K562 (cell line): Measurements from ENCODE around the gene GDF2. TPM values are rescaled to one million over a fixed set of nuclear protein-coding genes. Genes with fewer than 3 reads are reported as not detected.

Experiments
- ATAC-seq: fragments of 200-7000 bp; cut with Tn5 transposase; 3 replicates; pipeline ENCODE4 v1.9.1; 2020; ENCODE audit warnings: moderate library complexity
- BruUV-seq: library from RNA; stranded (reverse); fragments of 400-500 nt; replicated peaks from 2 replicates; lab custom pipeline; 2021; lab: Mats Ljungman, UMichigan
- CTCF ChIA-PET: fragments of 300-600 bp; formaldehyde crosslinking; extraction: SDS; loops from one replicate; lab custom pipeline; 2021; ENCODE audit warnings: low intra/inter-chr PET ratio; lab: Yijun Ruan, JAX
- POLR2A ChIA-PET: fragments of 300-600, 350-650 bp; sonication (Branson Sonifier 250); formaldehyde crosslinking; extraction: SDS; loops from one replicate; lab custom pipeline; 2021; ENCODE audit warnings: antibody characterized with exemption, inconsistent platforms; lab: Yijun Ruan, JAX
- DNase-seq, 4 experiments: peaks; one replicate each; pipeline versions ENCODE4 v3.0.0 to v3.0.0-alpha.2; 2011 to 2018; ENCODE audit warnings: low spot score in 3 of 4, mixed read lengths in 3 of 4; ENCODE audit errors: extremely low read depth in 1 of 4
- FAIRE-seq: peaks from 2 replicates; lab custom pipeline; 2011; peaks lifted over from hg19 to GRCh38; lab: Jason Lieb, UNC
- H2AFZ ChIP-seq: 2 replicates; pipeline ENCODE4 v1.6.0; 2011; ENCODE audit warnings: low read depth, low read length, control low read depth, inconsistent platforms
- H3K27ac ChIP-seq: fragments of 200-600 bp; 3 replicates; pipeline ENCODE4 v1.8.0; 2011; ENCODE audit warnings: low read depth, mild to moderate bottlenecking, control low read depth, inconsistent platforms, low read length, moderate library complexity, mixed read lengths; ENCODE audit errors: extremely low read depth
- H3K27me3 ChIP-seq, 2 experiments: fragments of 300-600 bp in 1 of 2; 2 replicates in 1 of 2; 3 replicates in 1 of 2; pipeline versions ENCODE4 v1.6.0 to v1.8.0; 2011; ENCODE audit warnings: inconsistent platforms in 2 of 2, low read length in 2 of 2, mild to moderate bottlenecking in 1 of 2, mixed read lengths in 1 of 2, moderate library complexity in 1 of 2; ENCODE audit not compliant: control insufficient read depth in 2 of 2, insufficient read depth in 2 of 2
- H3K36me3 ChIP-seq: fragments of 300-600 bp; 3 replicates; pipeline ENCODE4 v1.8.0; 2011; ENCODE audit warnings: mild to moderate bottlenecking, low read length, inconsistent platforms; ENCODE audit not compliant: control insufficient read depth, insufficient read depth
- H3K4me1 ChIP-seq, 2 experiments: fragments of 200-600 bp in 1 of 2; replicated peaks in 1 of 2; 2 replicates in 1 of 2; 3 replicates in 1 of 2; pipeline versions ENCODE4 v1.5.1 to v1.8.0; 2011; ENCODE audit warnings: inconsistent platforms in 2 of 2, low read length in 2 of 2, mild to moderate bottlenecking in 1 of 2, mixed read lengths in 1 of 2, moderate library complexity in 1 of 2; ENCODE audit not compliant: control insufficient read depth in 2 of 2, insufficient read depth in 2 of 2
- H3K4me2 ChIP-seq: 2 replicates; pipeline ENCODE4 v1.6.1; 2011; ENCODE audit warnings: low read length, control low read depth, inconsistent platforms, mixed read lengths; ENCODE audit not compliant: insufficient read depth
- H3K4me3 ChIP-seq: fragments of 200-600 bp; sonication (generic), shearing (Covaris generic); 2 replicates; pipeline ENCODE4 v1.5.1; 2016; ENCODE audit warnings: control low read depth, inconsistent platforms
- H3K79me2 ChIP-seq: fragments of 200-600 bp; 3 replicates; pipeline ENCODE4 v1.8.0; 2011; ENCODE audit warnings: low read length, inconsistent platforms; ENCODE audit not compliant: control insufficient read depth, insufficient read depth
- H3K9ac ChIP-seq, 2 experiments: 2 replicates each; pipeline versions ENCODE4 v1.6.0 to v1.6.1; 2011; ENCODE audit warnings: low read depth in 2 of 2, low read length in 2 of 2, control low read depth in 1 of 2, inconsistent platforms in 1 of 2, mild to moderate bottlenecking in 1 of 2, mixed read lengths in 1 of 2; ENCODE audit not compliant: insufficient read depth in 1 of 2
- H3K9me1 ChIP-seq: one replicate; pipeline ENCODE4 v1.6.0; 2011; ENCODE audit warnings: inconsistent platforms, mild to moderate bottlenecking, low read length, moderate library complexity; ENCODE audit not compliant: control insufficient read depth, insufficient read depth
- H3K9me3 ChIP-seq: replicated peaks from 2 replicates; pipeline ENCODE4 v1.5.1; 2011; ENCODE audit warnings: low read depth, low read length, inconsistent platforms; ENCODE audit not compliant: control insufficient read depth, insufficient read depth
- H4K20me1 ChIP-seq: replicated peaks from 2 replicates; pipeline ENCODE4 v1.6.1; 2011; ENCODE audit warnings: low read length, inconsistent platforms, mixed read lengths; ENCODE audit not compliant: control insufficient read depth, insufficient read depth
- ARID1B ChIP-seq: fragments of 450-650 bp; IDR thresholded peaks from 2 replicates; pipeline ENCODE4 v1.6.1; 2016; ENCODE audit warnings: antibody characterized with exemption, mild to moderate bottlenecking, inconsistent platforms
- ETV1 ChIP-seq: fragments of 450-650 bp; conservative IDR thresholded peaks from 2 replicates; pipeline ENCODE4 v1.6.1; 2016; ENCODE audit warnings: missing genetic modification characterization, control low read depth, low read depth, missing compliant biosample characterization
- HDAC6 ChIP-seq: IDR thresholded peaks from 2 replicates; pipeline ENCODE4 v1.6.1; 2012; ENCODE audit warnings: low read depth, mild to moderate bottlenecking, control low read depth, inconsistent platforms, low read length, moderate library complexity
- NR4A1 ChIP-seq, 2 experiments: fragments of 250-450 bp in 1 of 2; fragments of 450-650 bp in 1 of 2; sonication (Bioruptor Pico) in 1 of 2; IDR thresholded peaks; 2 replicates each; pipeline versions ENCODE4 v1.4.0 to v1.6.1; 2016 to 2020; ENCODE audit warnings: mild to moderate bottlenecking in 2 of 2, missing compliant biosample characterization in 1 of 2, missing genetic modification characterization in 1 of 2, moderate library complexity in 1 of 2
- WHSC1 ChIP-seq: IDR thresholded peaks from one replicate; pipeline ENCODE4 v1.6.1; 2012; ENCODE audit warnings: low read length, control low read depth, inconsistent platforms
- ZNF3 ChIP-seq: fragments of 250-450 bp; sonication (Bioruptor Pico); IDR thresholded peaks from 2 replicates; pipeline ENCODE4 v1.5.0; 2021; ENCODE audit warnings: mild to moderate bottlenecking, moderate library complexity
- WGBS: fragments of 100-300 bp; shearing (Covaris generic); methylation state at CpG from one replicate; pipeline ENCODE4 v1.1.6; 2016; ENCODE audit warnings: low coverage, mixed read lengths; ENCODE audit not compliant: insufficient coverage; ENCODE audit errors: missing lambda C conversion rate; 5-methylcytosine and 5-hydroxymethylcytosine counted together
- in situ Hi-C: fragments of 300-500 bp; cut with MboI; formaldehyde crosslinking; loops from 4 replicates; pipeline ENCODE4 v1.15.0; 2018; ENCODE audit warnings: inconsistent platforms, mixed read lengths
- intact Hi-C: fragments of 100-400 bp; cut with micrococcal nuclease; formaldehyde crosslinking; loops from 2 replicates; pipeline ENCODE4 v1.14.2; 2022
- polyA plus RNA-seq, 8 experiments: library from polyadenylated mRNA; depleted of rRNA in 4 of 8; stranded (reverse) in 5 of 8; unstranded in 3 of 8; fragments of >200 nt; fragmentation: Nextera tagmentation in 2 of 8; fragmentation: Illumina TruSeq in 1 of 8; extraction: Ambion mirVana in 2 of 8; extraction: Trizol in 1 of 8; gene quantifications; 2 replicates each; pipeline versions ENCODE4 v1.2.1 to v1.2.3, GENCODE V29; 2011 to 2014; ENCODE audit warnings: inconsistent platforms in 1 of 8, missing spikeins in 1 of 8
- total RNA-seq, 7 experiments: library from RNA; depleted of rRNA in 6 of 7; stranded (reverse); fragments of >200 nt in 6 of 7; fragmentation: Illumina TruSeq in 2 of 7; extraction: Trizol in 2 of 7; gene quantifications; 2 replicates each; pipeline versions ENCODE4 v1.2.1 to v1.2.3, GENCODE V29; 2011 to 2021; ENCODE audit warnings: low replicate concordance in 1 of 7
- TF ChIP-seq, protein P1 (sequence below), 2 experiments: fragments of 450-650 bp; IDR thresholded peaks; 2 replicates each; pipeline ENCODE4 v1.6.1; 2018; ENCODE audit warnings: mild to moderate bottlenecking in 2 of 2, low read depth in 1 of 2; ENCODE audit not compliant: partially characterized antibody in 2 of 2
- TF ChIP-seq, protein P2 (sequence below): fragments of 250-450 bp; sonication (Bioruptor Pico); IDR thresholded peaks from 2 replicates; pipeline ENCODE4 v1.8.0; 2022; ENCODE audit warnings: inconsistent platforms, mild to moderate bottlenecking, moderate library complexity, borderline replicate concordance
- TF ChIP-seq, protein P3 (sequence below): sonication (generic); formaldehyde crosslinking; IDR thresholded peaks from 2 replicates; pipeline ENCODE4 v1.8.1; 2023; ENCODE audit warnings: mild to moderate bottlenecking, missing genetic modification reagents
- TF ChIP-seq, protein P4 (sequence below): sonication (generic); formaldehyde crosslinking; IDR thresholded peaks from 2 replicates; pipeline ENCODE4 v1.9.0; 2022; ENCODE audit warnings: mild to moderate bottlenecking, missing genetic modification reagents

The GDF2 gene
- total and polyA plus RNA-seq, 9 of the 15 experiments (the other 6 are each of a cell fraction or from before 2014, with no cell fraction given) = 0.08 to 0.58 (median 0.27) TPM; not detected in 2

DNA sequence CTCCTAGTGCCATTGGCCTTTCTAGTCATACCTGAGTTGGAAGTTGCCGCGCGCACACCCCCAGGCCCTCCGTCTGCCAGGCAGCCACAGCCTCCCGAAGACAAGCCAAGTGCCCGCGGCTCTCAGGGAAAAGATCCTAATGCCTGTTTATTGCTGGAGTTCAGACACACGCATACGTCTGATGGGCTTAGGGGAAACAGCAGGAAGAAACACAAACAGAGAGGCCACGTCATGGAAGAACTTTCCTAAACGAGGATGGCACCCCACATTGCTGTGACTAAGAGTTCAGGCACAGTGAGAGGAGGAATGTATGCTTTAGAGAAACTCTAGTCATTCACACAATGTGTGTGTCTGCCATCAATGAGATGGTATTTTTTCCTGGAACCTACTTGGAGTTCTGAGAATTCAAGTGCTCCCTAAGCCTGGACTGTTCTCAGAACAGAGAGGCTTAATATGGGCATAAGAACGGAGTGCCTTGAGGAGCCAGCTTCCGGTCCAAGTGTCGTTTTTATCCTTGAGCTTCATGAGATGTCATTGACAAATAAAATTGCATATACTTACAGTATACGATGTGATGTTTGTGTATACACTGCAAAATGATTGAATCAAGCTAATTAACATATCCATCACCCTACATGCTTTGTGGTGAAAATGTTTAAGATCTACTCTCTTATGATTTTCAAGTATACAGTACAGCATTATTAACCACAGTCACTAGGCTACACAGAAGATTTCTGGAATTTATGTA, 14.3 kb downstream of the GDF2 start (continued):
- TF ChIP-seq, protein P1, sequence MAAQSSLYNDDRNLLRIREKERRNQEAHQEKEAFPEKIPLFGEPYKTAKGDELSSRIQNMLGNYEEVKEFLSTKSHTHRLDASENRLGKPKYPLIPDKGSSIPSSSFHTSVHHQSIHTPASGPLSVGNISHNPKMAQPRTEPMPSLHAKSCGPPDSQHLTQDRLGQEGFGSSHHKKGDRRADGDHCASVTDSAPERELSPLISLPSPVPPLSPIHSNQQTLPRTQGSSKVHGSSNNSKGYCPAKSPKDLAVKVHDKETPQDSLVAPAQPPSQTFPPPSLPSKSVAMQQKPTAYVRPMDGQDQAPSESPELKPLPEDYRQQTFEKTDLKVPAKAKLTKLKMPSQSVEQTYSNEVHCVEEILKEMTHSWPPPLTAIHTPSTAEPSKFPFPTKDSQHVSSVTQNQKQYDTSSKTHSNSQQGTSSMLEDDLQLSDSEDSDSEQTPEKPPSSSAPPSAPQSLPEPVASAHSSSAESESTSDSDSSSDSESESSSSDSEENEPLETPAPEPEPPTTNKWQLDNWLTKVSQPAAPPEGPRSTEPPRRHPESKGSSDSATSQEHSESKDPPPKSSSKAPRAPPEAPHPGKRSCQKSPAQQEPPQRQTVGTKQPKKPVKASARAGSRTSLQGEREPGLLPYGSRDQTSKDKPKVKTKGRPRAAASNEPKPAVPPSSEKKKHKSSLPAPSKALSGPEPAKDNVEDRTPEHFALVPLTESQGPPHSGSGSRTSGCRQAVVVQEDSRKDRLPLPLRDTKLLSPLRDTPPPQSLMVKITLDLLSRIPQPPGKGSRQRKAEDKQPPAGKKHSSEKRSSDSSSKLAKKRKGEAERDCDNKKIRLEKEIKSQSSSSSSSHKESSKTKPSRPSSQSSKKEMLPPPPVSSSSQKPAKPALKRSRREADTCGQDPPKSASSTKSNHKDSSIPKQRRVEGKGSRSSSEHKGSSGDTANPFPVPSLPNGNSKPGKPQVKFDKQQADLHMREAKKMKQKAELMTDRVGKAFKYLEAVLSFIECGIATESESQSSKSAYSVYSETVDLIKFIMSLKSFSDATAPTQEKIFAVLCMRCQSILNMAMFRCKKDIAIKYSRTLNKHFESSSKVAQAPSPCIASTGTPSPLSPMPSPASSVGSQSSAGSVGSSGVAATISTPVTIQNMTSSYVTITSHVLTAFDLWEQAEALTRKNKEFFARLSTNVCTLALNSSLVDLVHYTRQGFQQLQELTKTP (IDR thresholded peaks at IDR 0.05; ENCODE audit: low read depth in 1 of 2, partially characterized antibody in 2 of 2) = peak in 1 of 2 experiments; percentile 39
- peak; percentile 87 for TF ChIP-seq ARID1B

DNA sequence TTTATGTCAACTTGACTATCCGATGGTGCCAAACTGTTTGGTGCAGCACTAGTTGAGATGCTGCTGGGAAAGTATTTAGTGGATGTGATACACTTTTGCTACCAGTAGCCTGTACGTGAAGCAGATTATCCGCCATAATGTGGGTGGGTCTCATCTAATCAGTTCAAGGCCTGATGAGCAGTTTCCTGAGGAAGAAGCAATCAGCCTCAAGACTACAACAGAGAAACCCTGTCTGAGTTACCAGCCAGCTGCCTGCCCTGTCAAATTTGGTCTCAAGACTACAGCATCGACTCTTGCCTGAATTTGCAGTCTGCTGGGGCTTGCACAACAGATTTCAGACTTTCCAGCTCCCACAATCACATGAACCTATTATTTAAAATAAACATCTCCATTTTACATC, 15.1 kb downstream of the GDF2 start:
- Histone ChIP-seq H3K9me3 (no peaks in the 10 kb centered on the region), H4K20me1 (no peaks in the 10 kb centered on the region), H3K27me3 (no peaks in the 10 kb centered on the region; a peak in 1 of 5 replicates), H3K79me2 (no peaks in the 10 kb centered on the region), H3K36me3 (no peaks in the 10 kb centered on the region), H2AFZ (peak overlapping the region; percentile 92), H3K4me2 (peak overlapping the region; percentile 69), H3K9me1 (no peaks in the 10 kb centered on the region), H3K4me3 (no peak overlapping the region), H3K4me1 (peaks cover 12 to 28% of the 10 kb centered on the region in 2 experiments), H3K27ac (peak overlapping the region; percentile 73), H3K9ac (peak overlapping the region in 1 of 2 experiments; percentile 63; a peak in 1 of 4 replicates)
- POLR2A ChIA-PET = interaction anchor here (1.0 to 1.2 kb wide), 2 partner anchors 11 to 31 kb away, joined by 3 to 4 read pairs; no protein-coding TSS in a partner anchor
- CTCF ChIA-PET = no interaction called here
- ATAC-seq = peak; percentile 43; the same call in 2 of the 3 replicates
- WGBS = 8% methylated on average over 4 of the region's 4 CpGs
- no peak for FAIRE-seq
- BruUV-seq = no TSS peak
- peak in 1 of 4 experiments; percentile 38 for DNase-seq
- intact Hi-C loops = no loop called here
- in situ Hi-C loops = no loop called here
- no peak for TF ChIP-seq WHSC1
- no peak for TF ChIP-seq HDAC6
- TF ChIP-seq, protein P2, sequence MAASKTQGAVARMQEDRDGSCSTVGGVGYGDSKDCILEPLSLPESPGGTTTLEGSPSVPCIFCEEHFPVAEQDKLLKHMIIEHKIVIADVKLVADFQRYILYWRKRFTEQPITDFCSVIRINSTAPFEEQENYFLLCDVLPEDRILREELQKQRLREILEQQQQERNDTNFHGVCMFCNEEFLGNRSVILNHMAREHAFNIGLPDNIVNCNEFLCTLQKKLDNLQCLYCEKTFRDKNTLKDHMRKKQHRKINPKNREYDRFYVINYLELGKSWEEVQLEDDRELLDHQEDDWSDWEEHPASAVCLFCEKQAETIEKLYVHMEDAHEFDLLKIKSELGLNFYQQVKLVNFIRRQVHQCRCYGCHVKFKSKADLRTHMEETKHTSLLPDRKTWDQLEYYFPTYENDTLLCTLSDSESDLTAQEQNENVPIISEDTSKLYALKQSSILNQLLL = no peak
- no peak for TF ChIP-seq ZNF3 (CRISPR knock-in tag)
- no peak for TF ChIP-seq NR4A1 (CRISPR knock-in tag; IDR thresholded peaks at IDR 0.05)
- peak; percentile 56; the same call in 1 of the 2 replicates for TF ChIP-seq NR4A1 (tag; IDR thresholded peaks at IDR 0.05)
- TF ChIP-seq ETV1 (tag) = 0 out of 2 replicates have a peak, but pooled peaks have one; percentile 20
- TF ChIP-seq, protein P3, sequence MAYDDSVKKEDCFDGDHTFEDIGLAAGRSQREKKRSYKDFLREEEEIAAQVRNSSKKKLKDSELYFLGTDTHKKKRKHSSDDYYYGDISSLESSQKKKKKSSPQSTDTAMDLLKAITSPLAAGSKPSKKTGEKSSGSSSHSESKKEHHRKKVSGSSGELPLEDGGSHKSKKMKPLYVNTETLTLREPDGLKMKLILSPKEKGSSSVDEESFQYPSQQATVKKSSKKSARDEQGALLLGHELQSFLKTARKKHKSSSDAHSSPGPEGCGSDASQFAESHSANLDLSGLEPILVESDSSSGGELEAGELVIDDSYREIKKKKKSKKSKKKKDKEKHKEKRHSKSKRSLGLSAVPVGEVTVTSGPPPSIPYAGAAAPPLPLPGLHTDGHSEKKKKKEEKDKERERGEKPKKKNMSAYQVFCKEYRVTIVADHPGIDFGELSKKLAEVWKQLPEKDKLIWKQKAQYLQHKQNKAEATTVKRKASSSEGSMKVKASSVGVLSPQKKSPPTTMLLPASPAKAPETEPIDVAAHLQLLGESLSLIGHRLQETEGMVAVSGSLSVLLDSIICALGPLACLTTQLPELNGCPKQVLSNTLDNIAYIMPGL (CRISPR knock-in tag) = no peak
- TF ChIP-seq, protein P4, sequence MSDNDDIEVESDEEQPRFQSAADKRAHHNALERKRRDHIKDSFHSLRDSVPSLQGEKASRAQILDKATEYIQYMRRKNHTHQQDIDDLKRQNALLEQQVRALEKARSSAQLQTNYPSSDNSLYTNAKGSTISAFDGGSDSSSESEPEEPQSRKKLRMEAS (CRISPR knock-in tag) = no peak
